Testis (tissue), 3 donors: ENCODE data around the gene ACTL10. TPM values are rescaled to one million over a fixed set of nuclear protein-coding genes. Genes with fewer than 3 reads are reported as not detected.
"Not testable (repeated sequence)": the region's sequence is repeated elsewhere in the genome, so short reads cannot be mapped to it uniquely, and the experiment has no call there.

Experiments used
- DNase-seq: peaks from one replicate; pipeline ENCODE4 v3.0.0-alpha.2; 2019
- H3K27ac ChIP-seq, 2 donors: fragments of 200-600 bp; sonication (generic); one replicate each; pipeline ENCODE4 v1.5.1; 2019
- H3K27me3 ChIP-seq: fragments of 200-600 bp; sonication (generic); one replicate; pipeline ENCODE4 v1.5.1; 2019
- H3K36me3 ChIP-seq: fragments of 200-600 bp; sonication (generic); one replicate; pipeline ENCODE4 v1.5.1; 2017; ENCODE audit warnings: low read depth; ENCODE audit errors: missing control alignments
- H3K4me1 ChIP-seq: fragments of 200-600 bp; sonication (generic); one replicate; pipeline ENCODE4 v1.5.1; 2019
- H3K4me3 ChIP-seq, 2 donors: fragments of 200-600 bp; sonication (generic); one replicate each; pipeline ENCODE4 v1.5.1; 2017 to 2019
- H3K9me3 ChIP-seq: fragments of 200-600 bp; sonication (generic); one replicate; pipeline ENCODE4 v1.5.1; 2017
- POLR2A ChIP-seq: fragments of 450-650 bp; IDR thresholded peaks from one replicate; pipeline ENCODE4 v1.6.1; 2017; ENCODE audit warnings: antibody characterized with exemption, mild to moderate bottlenecking, moderate library complexity
- WGBS, 2 donors: methylation state at CpG; one replicate each; pipeline ENCODE4 v1.1.5; 2018; 5-methylcytosine and 5-hydroxymethylcytosine counted together
- intact Hi-C: fragments of 100-400 bp; cut with DNase I; formaldehyde crosslinking; loops from one replicate; pipeline ENCODE4 v1.15.1; 2023; ENCODE audit warnings: low total_unique reads
- polyA plus RNA-seq: library from polyadenylated mRNA; stranded (reverse); fragments of 350-450 nt; fragmentation: Illumina TruSeq; extraction: RNeasy Lipid Tissue Mini Kit (QIAGEN cat#74804); gene quantifications from one replicate; pipeline ENCODE4 v1.2.3, GENCODE V29; 2014; ENCODE audit warnings: low read depth, low replicate concordance; ENCODE audit not compliant: insufficient read depth
- total RNA-seq, 2 donors: library from RNA; depleted of rRNA; stranded (reverse); fragments of >200 nt; gene quantifications; one replicate each; pipeline ENCODE4 v1.2.3, GENCODE V29; 2016
- TF ChIP-seq, protein P1 (sequence below), 3 experiments: fragments of 450-650 bp in 2 of 3; fragments of 200-600 bp in 1 of 3; sonication (generic) in 1 of 3; IDR thresholded peaks; one replicate each; pipeline ENCODE4 v1.5.1; 2016 to 2019; ENCODE audit warnings: antibody characterized with exemption in 3 of 3, mild to moderate bottlenecking in 2 of 3, moderate library complexity in 1 of 3

The ACTL10 gene
- total and polyA plus RNA-seq, 3 donors from 2014 or later, result 26.6 to 62.1 (median 55.0) TPM

DNA sequence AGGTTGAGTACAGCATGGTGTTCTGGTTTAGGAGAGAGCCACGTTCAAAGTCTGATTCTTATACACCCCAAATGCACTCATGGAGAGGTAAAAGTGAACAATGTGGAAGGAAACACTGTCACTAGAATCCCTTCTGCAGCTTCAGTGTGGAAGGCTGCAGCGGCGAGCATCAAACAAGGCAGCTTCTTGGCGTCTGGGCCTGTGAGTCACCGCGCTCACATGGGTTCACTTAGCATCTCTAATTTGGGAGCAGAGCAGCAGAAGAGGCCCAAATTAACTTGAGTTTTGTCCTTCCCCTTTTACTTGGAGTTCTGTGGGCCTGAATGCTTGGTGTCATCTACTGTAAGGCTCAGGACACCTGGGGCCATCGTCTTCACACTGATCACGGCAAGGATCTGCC, 30.4 kb downstream of the ACTL10 start:
- WGBS, 2 donors, result 82 to 83% methylated on average over 8 of the region's 8 CpGs
- Histone ChIP-seq H3K4me3 (no peak overlapping the region), H3K27ac (no peak overlapping the region), H3K9me3 (no peaks in the 10 kb centered on the region), H3K4me1 (peaks cover 8% of the 10 kb centered on the region), H3K27me3 (no peaks in the 10 kb centered on the region), H3K36me3 (no peaks in the 10 kb centered on the region)
- peak; percentile 45 for DNase-seq
- no peak for TF ChIP-seq POLR2A
- TF ChIP-seq, protein P1, sequence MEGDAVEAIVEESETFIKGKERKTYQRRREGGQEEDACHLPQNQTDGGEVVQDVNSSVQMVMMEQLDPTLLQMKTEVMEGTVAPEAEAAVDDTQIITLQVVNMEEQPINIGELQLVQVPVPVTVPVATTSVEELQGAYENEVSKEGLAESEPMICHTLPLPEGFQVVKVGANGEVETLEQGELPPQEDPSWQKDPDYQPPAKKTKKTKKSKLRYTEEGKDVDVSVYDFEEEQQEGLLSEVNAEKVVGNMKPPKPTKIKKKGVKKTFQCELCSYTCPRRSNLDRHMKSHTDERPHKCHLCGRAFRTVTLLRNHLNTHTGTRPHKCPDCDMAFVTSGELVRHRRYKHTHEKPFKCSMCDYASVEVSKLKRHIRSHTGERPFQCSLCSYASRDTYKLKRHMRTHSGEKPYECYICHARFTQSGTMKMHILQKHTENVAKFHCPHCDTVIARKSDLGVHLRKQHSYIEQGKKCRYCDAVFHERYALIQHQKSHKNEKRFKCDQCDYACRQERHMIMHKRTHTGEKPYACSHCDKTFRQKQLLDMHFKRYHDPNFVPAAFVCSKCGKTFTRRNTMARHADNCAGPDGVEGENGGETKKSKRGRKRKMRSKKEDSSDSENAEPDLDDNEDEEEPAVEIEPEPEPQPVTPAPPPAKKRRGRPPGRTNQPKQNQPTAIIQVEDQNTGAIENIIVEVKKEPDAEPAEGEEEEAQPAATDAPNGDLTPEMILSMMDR (IDR thresholded peaks at IDR 0.05), result no peak
- intact Hi-C loops, result no loop called here

DNA sequence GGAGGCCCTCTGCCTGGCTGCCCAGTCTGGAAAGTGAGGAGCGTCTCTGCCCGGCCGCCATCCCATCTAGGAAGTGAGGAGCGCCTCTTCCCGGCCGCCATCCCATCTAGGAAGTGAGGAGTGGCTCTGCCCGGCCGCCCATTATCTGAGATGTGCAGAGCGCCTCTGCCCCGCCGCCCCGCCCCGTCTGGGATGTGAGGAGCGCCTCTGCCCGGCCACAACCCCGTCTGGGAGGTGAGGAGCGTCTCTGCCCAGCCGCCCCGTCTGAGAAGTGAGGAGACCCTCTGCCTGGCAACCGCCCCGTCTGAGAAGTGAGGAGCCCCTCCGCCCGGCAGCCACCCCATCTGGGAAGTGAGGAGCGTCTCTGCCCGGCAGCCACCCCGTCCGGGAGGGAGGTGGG, 32.2 kb downstream of the ACTL10 start:
- DNase-seq, H3K9me3 ChIP-seq, H3K4me1 ChIP-seq, H3K27ac ChIP-seq, intact Hi-C loops, H3K27me3 ChIP-seq, H3K4me3 ChIP-seq, H3K36me3 ChIP-seq: not testable (repeated sequence)
- WGBS, 2 donors, result 81 to 97% methylated on average over 7 to 23 of the region's 27 CpGs

DNA sequence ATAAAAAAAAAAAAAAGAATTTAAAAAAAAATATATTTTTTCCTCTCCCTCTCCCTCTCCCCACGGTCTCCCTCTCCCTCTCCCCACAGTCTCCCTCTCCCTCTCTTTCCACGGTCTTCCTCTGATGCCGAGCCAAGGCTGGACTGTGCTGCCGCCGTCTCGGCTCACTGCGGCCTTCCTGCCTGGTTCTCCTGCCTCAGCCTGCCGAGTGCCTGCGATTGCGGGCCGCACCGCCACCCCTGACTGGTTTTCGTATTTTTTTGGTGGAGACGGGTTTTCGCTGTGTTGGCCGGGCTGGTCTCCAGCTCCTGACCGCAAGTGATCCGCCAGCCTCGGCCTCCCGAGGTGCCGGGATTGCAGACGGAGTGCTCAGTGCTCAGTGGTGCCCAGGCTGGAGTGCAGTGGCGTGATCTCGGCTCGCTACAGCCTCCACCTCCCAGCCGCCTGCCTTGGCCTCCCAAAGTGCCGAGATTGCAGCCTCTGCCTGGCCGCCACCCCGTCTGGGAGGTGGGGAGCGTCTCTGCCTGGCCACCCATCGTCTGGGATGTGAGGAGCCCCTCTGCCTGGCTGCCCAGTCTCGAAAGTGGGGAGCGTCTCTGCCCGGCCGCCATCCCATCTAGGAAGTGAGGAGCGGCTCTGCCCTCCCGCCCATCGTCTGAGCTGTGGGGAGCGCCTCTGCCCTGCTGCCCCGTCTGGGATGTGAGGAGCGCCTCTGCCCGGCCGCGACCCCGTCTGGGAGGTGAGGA, 34.1 kb downstream of the ACTL10 start:
- DNase-seq, H3K4me3 ChIP-seq, H3K36me3 ChIP-seq, H3K4me1 ChIP-seq, H3K27me3 ChIP-seq, H3K9me3 ChIP-seq, intact Hi-C loops, H3K27ac ChIP-seq: not testable (repeated sequence)
- 87 to 95% methylated on average over 18 to 45 of the region's 45 CpGs for WGBS, 2 donors

DNA sequence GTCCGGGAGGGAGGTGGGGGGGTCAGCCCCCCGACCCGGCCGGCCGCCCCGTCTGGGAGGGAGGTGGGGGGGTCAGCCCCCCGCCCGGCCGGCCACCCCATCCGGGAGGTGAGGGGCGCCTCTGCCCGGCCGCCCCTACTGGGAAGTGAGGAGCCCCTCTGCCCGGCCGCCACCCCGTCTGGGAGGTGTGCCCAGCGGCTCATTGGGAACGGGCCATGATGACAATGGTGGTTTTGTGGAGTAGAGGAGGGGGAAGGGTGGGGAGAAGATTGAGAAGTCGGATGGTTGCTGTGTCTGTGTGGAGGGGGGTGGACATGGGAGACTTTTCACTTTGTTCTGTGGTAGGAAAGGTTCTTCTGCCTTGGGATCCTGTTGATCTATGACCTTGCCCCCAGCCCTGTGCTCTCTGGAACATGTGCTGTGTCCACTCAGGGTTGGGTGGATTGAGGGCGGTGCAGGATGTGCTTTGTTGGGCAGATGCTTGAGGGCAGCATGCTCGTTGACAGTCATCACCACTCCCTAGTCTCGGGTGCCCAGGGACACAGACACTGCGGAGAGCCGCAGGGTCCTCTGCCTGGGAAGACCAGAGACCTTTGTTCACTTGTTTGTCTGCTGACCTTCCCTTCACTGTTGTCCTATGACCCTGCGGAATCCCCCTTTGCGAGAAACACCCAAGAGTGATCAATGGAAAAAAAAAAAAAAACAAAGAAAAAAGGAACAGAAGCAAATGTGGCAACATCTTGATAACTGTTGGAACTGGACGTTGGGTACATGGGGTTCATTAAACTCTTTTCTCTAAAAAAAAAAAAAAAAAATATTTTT, 35.1 kb downstream of the ACTL10 start:
- 90 to 91% methylated on average over 11 to 26 of the region's 27 CpGs for WGBS, 2 donors
- no peak overlapping the region for H3K4me3 ChIP-seq
- H3K27ac ChIP-seq, result no peak overlapping the region

DNA sequence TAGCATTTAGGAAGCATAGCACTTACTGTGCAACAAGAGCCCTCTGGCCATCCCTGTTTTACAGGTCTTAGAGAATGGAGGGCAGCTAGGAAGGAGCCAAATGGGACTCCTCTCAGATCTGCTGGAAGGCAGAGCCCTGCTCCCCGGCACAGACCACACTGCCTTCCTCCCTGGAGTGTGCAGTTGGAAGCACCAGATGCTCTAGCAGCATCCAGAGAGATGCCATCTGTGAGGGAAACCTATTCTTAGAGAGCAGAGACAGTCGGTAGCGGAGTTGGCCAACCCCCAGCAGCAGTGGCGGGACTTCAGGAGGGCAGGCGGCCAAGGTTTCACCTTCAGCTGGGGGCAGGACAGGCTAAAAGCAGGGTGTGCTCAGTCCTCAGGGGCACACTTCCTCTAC, 36.1 kb downstream of the ACTL10 start:
- H3K4me1 ChIP-seq, result no peaks in the 10 kb centered on the region
- H3K9me3 ChIP-seq, result no peaks in the 10 kb centered on the region
- H3K27ac ChIP-seq, result no peak overlapping the region
- intact Hi-C loops, result no loop called here
- no peaks in the 10 kb centered on the region for H3K36me3 ChIP-seq
- TF ChIP-seq, protein P1 (IDR thresholded peaks at IDR 0.05), result no peak
- TF ChIP-seq POLR2A, result no peak
- no peaks in the 10 kb centered on the region for H3K27me3 ChIP-seq
- WGBS, 2 donors, result 39 to 40% methylated on average over 5 of the region's 5 CpGs
- no peak overlapping the region for H3K4me3 ChIP-seq
- DNase-seq, result no peak

More for the DNA sequence above, 35.1 kb downstream of the ACTL10 start:
- no peaks in the 10 kb centered on the region for H3K9me3 ChIP-seq
- TF ChIP-seq, protein P1 (IDR thresholded peaks at IDR 0.05), result no peak
- TF ChIP-seq POLR2A, result no peak
- H3K27me3 ChIP-seq, result no peaks in the 10 kb centered on the region
- no peaks in the 10 kb centered on the region for H3K4me1 ChIP-seq
- DNase-seq, result no peak
- no peaks in the 10 kb centered on the region for H3K36me3 ChIP-seq
- intact Hi-C loops, result no loop called here
